Measurements from ENCODE around the gene DEPDC4.

DNA sequence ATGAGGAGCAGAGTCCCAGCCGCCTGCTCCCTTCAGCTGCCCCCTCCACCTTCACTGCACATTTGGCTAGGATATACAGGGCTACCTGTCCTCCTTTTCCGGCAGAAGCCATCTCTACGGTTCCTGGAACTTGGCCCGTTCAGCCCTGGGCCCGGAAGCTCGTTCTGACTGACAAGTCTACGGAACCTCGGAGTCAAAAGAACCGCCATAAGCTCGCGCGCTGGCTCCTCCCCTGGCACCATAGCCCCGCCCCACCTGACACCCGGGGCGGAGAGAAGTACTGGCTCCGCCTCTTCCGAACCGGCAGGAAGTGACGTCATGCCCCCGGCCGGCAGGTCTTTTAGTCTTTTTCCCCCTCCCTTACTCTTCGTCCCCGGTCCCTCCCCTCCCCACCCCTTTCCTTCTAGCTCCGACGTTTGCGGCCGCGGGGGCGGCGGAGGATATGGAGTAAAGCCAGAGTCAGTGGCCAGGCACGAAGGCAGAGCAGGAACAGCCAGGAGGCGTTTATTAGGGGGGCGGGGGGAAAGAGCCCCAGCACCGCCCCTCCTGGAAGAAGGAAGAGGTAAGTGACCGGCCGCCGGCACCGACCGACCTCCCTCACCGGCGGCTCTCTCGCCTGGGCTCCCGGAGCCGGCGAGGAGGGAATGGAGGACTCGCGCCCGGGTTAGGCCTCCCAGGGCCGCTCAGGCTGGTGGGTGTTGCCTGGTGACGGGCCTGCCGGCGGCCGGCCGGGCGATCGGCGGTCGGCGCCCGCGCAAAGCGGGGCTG, at the start of gene DEPDC4, which contains the start of gene SCYL2:
- TF ChIP-seq CBFB (IDR thresholded peaks at IDR 0.05; ENCODE audit: low read depth) = no peak; the same call in 1 of the 2 replicates
- TF ChIP-seq, protein P1, sequence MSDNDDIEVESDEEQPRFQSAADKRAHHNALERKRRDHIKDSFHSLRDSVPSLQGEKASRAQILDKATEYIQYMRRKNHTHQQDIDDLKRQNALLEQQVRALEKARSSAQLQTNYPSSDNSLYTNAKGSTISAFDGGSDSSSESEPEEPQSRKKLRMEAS (IDR thresholded peaks at IDR 0.05; ENCODE audit: low read depth, low read length) = no peak
- no peak for TF ChIP-seq CBX5 (IDR thresholded peaks at IDR 0.05; ENCODE audit: low read depth)
- no peak for TF ChIP-seq SRF (IDR thresholded peaks at IDR 0.05; ENCODE audit: low read depth in 2 of 2, low read length in 2 of 2)
- no peak for TF ChIP-seq EZH2 (IDR thresholded peaks at IDR 0.05; ENCODE audit: borderline replicate concordance, control insufficient read depth, low read depth, low read length)
- TF ChIP-seq SREBF2 (IDR thresholded peaks at IDR 0.05; ENCODE audit: low read length) = no peak
